Esophagus squamous epithelium (tissue), 4 donors: ENCODE measurements around the gene DCTN4.

Experiments used
- CTCF ChIP-seq, 6 experiments: fragments of 450-650 bp in 4 of 6; fragments of 200-600 bp in 2 of 6; sonication (generic) in 2 of 6; IDR thresholded peaks; one replicate each; pipeline ENCODE4 v1.5.1; 2016 to 2019; ENCODE audit warnings: antibody characterized with exemption in 6 of 6, mild to moderate bottlenecking in 4 of 6, moderate library complexity in 4 of 6
- POLR2A ChIP-seq, 4 donors: fragments of 450-650 bp; IDR thresholded peaks; one replicate each; pipeline ENCODE4 v1.6.1; 2017; ENCODE audit warnings: antibody characterized with exemption in 4 of 4, mild to moderate bottlenecking in 4 of 4, moderate library complexity in 3 of 4

DNA sequence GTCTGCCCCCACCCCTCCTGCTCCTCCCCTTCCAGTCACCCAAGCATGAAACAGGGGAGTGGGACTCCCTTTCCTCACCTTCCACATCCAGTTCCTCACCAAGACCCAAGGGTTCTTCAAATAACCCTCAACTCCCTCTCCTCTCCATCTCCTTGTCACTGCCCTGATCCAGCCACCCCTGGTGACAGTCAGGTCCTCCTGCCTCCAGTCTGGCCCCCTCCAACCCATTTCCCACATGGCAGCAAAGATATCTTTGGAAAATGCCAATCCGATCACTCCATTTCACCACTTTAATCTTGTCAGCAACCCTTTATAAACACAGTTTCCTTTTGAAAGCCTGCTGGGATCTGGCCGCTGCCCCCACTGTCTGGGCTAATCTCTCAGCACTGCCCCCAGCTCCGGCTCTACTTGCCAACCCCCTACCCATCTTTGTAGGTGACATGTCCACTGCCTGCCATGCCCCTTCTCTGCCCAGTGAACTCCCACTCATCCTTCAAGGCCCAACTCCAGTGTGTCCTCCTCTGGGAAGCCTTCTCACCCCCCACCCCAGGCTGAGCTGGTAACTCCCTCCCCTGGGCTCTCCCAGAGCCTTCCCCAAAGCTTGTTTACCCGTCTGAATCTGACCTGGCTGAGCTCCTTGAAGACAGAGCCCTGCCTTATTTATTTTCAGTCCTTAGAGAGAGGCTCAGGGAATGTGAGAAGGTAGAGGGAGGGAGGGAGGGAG is 98.5 kb downstream of the DCTN4 start:
- no peak for TF ChIP-seq POLR2A (IDR thresholded peaks at IDR 0.05)
- TF ChIP-seq CTCF (IDR thresholded peaks at IDR 0.05) = no peak
